DMS79 (cell line): ENCODE data around the gene CARD11.

Source experiments
- DNase-seq: peaks from one replicate; lab custom pipeline; 2025; lab: John Stamatoyannopoulos, UW

Gene CARD11

GRCh38 chr7:2872296-2872874, 171.3 kb downstream of the CARD11 start:
- no peak for DNase-seq

GRCh38 chr7:2870471-2870931, 173.2 kb downstream of the CARD11 start:
- DNase-seq: no peak

- no peak for DNase-seq
Observed at GRCh38 chr7:2869981-2870380, 173.7 kb downstream of the CARD11 start.

- DNase-seq: no peak
Observed at GRCh38 chr7:2866601-2867000, 177.1 kb downstream of the CARD11 start.

- no peak for DNase-seq
Observed at GRCh38 chr7:2864999-2865670, 178.5 kb downstream of the CARD11 start.

GRCh38 chr7:2864204-2864985, 179.3 kb downstream of the CARD11 start:
- no peak for DNase-seq

GRCh38 chr7:2863461-2864066, 180.1 kb downstream of the CARD11 start:
- no peak for DNase-seq

- no peak for DNase-seq
Observed at GRCh38 chr7:2862831-2863361, 180.8 kb downstream of the CARD11 start.

- DNase-seq: no peak
Observed at GRCh38 chr7:2861509-2861908, 182.2 kb downstream of the CARD11 start.

GRCh38 chr7:2860627-2861133, 183.0 kb downstream of the CARD11 start:
- peak; percentile 63 for DNase-seq

GRCh38 chr7:2859952-2860351, 183.7 kb downstream of the CARD11 start:
- no peak for DNase-seq

- DNase-seq: no peak
Observed at GRCh38 chr7:2858621-2859020, 185.0 kb downstream of the CARD11 start.

- DNase-seq: no peak
Observed at GRCh38 chr7:2856388-2857169, 187.1 kb downstream of the CARD11 start.
